Measurements from ENCODE around the gene CCBE1. TPM values are rescaled to one million over a fixed set of nuclear protein-coding genes. Genes with fewer than 3 reads are reported as not detected.

The CCBE1 gene
- total and polyA plus RNA-seq, 4 donors: 3.4 to 59.0 (median 21.9) TPM

- Histone ChIP-seq H3K9me3 (ENCODE audit: control insufficient read depth in 4 of 4, insufficient read depth in 3 of 4, low read length in 3 of 4) (peaks cover 0 to 2% (median 0%) of the 10 kb centered on the region in 4 donors), H3K4me3 (no peak overlapping the region), H3K36me3 (ENCODE audit: control insufficient read depth in 4 of 4, insufficient read depth in 4 of 4, low read length in 4 of 4) (peaks cover 0 to 9% (median 2%) of the 10 kb centered on the region in 4 donors), H3K27ac (ENCODE audit: low read depth in 1 of 2, low read length in 1 of 2) (no peak overlapping the region), H3K27me3 (ENCODE audit: control insufficient read depth in 3 of 3, insufficient read depth in 3 of 3, low read length in 2 of 3) (no peaks in the 10 kb centered on the region), H3K4me1 (ENCODE audit: control insufficient read depth in 5 of 5, insufficient read depth in 5 of 5, low read length in 5 of 5) (peaks cover 0 to 64% (median 11%) of the 10 kb centered on the region in 5 donors), H3K9ac (ENCODE audit: insufficient read depth in 1 of 2, low read length in 2 of 2) (no peak overlapping the region)
- ATAC-seq (ENCODE audit: insufficient read depth, low FRiP score) (no peak), DNase-seq (no peak)
- TF ChIP-seq CTCF (IDR thresholded peaks at IDR 0.05; ENCODE audit: control extremely low read depth, extremely low read depth): no peak
- WGBS, 2 donors: 97% methylated on average over 1 of the region's 1 CpG
These were observed 34.1 kb downstream of the CCBE1 start for GRCh38 chr18:59663096-59663495.

- Histone ChIP-seq H3K27ac (ENCODE audit: low read depth in 1 of 2, low read length in 1 of 2) (no peak overlapping the region), H3K9me3 (ENCODE audit: control insufficient read depth in 4 of 4, insufficient read depth in 3 of 4, low read length in 3 of 4) (peaks cover 0 to 2% (median 0%) of the 10 kb centered on the region in 4 donors), H3K4me1 (ENCODE audit: control insufficient read depth in 5 of 5, insufficient read depth in 5 of 5, low read length in 5 of 5) (peaks cover 0 to 63% (median 11%) of the 10 kb centered on the region in 5 donors), H3K4me3 (no peak overlapping the region), H3K9ac (ENCODE audit: insufficient read depth in 1 of 2, low read length in 2 of 2) (no peak overlapping the region), H3K36me3 (ENCODE audit: control insufficient read depth in 4 of 4, insufficient read depth in 4 of 4, low read length in 4 of 4) (peaks cover 0 to 9% (median 2%) of the 10 kb centered on the region in 4 donors), H3K27me3 (ENCODE audit: control insufficient read depth in 3 of 3, insufficient read depth in 3 of 3, low read length in 2 of 3) (no peaks in the 10 kb centered on the region)
- TF ChIP-seq CTCF (IDR thresholded peaks at IDR 0.05; ENCODE audit: control extremely low read depth, extremely low read depth): no peak
- DNase-seq: peak in 2 of 3 donors; percentile 59 to 64
- 52 to 60% methylated on average over 2 of the region's 2 CpGs for WGBS, 2 donors
- no peak for ATAC-seq (ENCODE audit: insufficient read depth, low FRiP score)
These were observed 35.1 kb downstream of the CCBE1 start for GRCh38 chr18:59661891-59662701.

GRCh38 chr18:59660786-59661743, 36.2 kb downstream of the CCBE1 start:
- WGBS, 2 donors: 79 to 82% methylated on average over 8 of the region's 8 CpGs
- no peak for TF ChIP-seq CTCF (IDR thresholded peaks at IDR 0.05; ENCODE audit: control extremely low read depth, extremely low read depth)
- Histone ChIP-seq H3K9me3 (ENCODE audit: control insufficient read depth in 4 of 4, insufficient read depth in 3 of 4, low read length in 3 of 4) (peaks cover 0 to 2% (median 0%) of the 10 kb centered on the region in 4 donors), H3K4me1 (ENCODE audit: control insufficient read depth in 5 of 5, insufficient read depth in 5 of 5, low read length in 5 of 5) (peaks cover 0 to 70% (median 16%) of the 10 kb centered on the region in 5 donors), H3K36me3 (ENCODE audit: control insufficient read depth in 4 of 4, insufficient read depth in 4 of 4, low read length in 4 of 4) (peaks cover 0 to 9% (median 2%) of the 10 kb centered on the region in 4 donors), H3K27ac (ENCODE audit: low read depth in 1 of 2, low read length in 1 of 2) (no peak overlapping the region), H3K27me3 (ENCODE audit: control insufficient read depth in 3 of 3, insufficient read depth in 3 of 3, low read length in 2 of 3) (no peaks in the 10 kb centered on the region), H3K9ac (ENCODE audit: insufficient read depth in 1 of 2, low read length in 2 of 2) (peak overlapping the region in 1 of 2 donors; percentile 63), H3K4me3 (no peak overlapping the region)
- ATAC-seq (ENCODE audit: insufficient read depth, low FRiP score): no peak
- peak in 2 of 3 donors; percentile 87 to 89 for DNase-seq
